H9 (cell line): Measurements from ENCODE around the gene DDIT4. TPM values are rescaled to one million over a fixed set of nuclear protein-coding genes. Genes with fewer than 3 reads are reported as not detected.

Experiments used
- DNase-seq: peaks from one replicate; pipeline ENCODE4 v3.0.0-alpha.2; 2017
- H2AFZ ChIP-seq: one replicate; pipeline ENCODE4 v1.6.1; 2013; ENCODE audit warnings: mild to moderate bottlenecking, low read length, control low read depth, moderate library complexity
- H2AK5ac ChIP-seq: 2 replicates; pipeline ENCODE4 v1.6.1; 2013; ENCODE audit warnings: low read length, control low read depth, mixed read lengths; ENCODE audit not compliant: insufficient read length
- H2BK120ac ChIP-seq: one replicate; pipeline ENCODE4 v1.6.1; 2013; ENCODE audit warnings: low read depth, mild to moderate bottlenecking, low read length, control low read depth, inconsistent platforms; ENCODE audit not compliant: poor library complexity, severe bottlenecking
- H2BK12ac ChIP-seq: 2 replicates; pipeline ENCODE4 v1.6.1; 2013; ENCODE audit warnings: low read length, control low read depth, mixed read lengths, low read depth; ENCODE audit not compliant: insufficient read length
- H2BK15ac ChIP-seq: 2 replicates; pipeline ENCODE4 v1.6.1; 2013; ENCODE audit warnings: low read depth, low read length, control low read depth
- H2BK20ac ChIP-seq: one replicate; pipeline ENCODE4 v1.6.1; 2013; ENCODE audit warnings: low read depth, mild to moderate bottlenecking, low read length, control low read depth, inconsistent platforms; ENCODE audit not compliant: poor library complexity, severe bottlenecking
- H2BK5ac ChIP-seq: 2 replicates; pipeline ENCODE4 v1.6.1; 2013; ENCODE audit warnings: low read length, control low read depth, mixed read lengths; ENCODE audit not compliant: insufficient read length
- H3K14ac ChIP-seq: 2 replicates; pipeline ENCODE4 v1.6.1; 2013; ENCODE audit warnings: low read length, control low read depth; ENCODE audit not compliant: insufficient read depth
- H3K18ac ChIP-seq: 2 replicates; pipeline ENCODE4 v1.6.1; 2013; ENCODE audit warnings: low read depth, mild to moderate bottlenecking, mixed read lengths, low read length, control low read depth; ENCODE audit not compliant: insufficient read length
- H3K23ac ChIP-seq: 2 replicates; pipeline ENCODE4 v1.6.1; 2013; ENCODE audit warnings: low read length, control low read depth, mixed read lengths, low read depth; ENCODE audit not compliant: insufficient read length
- H3K23me2 ChIP-seq: 2 replicates; pipeline ENCODE4 v1.6.1; 2013; ENCODE audit warnings: low read depth, mild to moderate bottlenecking, mixed read lengths, low read length, control low read depth; ENCODE audit not compliant: insufficient read length, poor library complexity, severe bottlenecking
- H3K27ac ChIP-seq: 2 replicates; pipeline ENCODE4 v1.5.1; 2013; ENCODE audit warnings: low read length, control low read depth, mixed read lengths, low read depth; ENCODE audit not compliant: insufficient read length
- H3K27me3 ChIP-seq: 2 replicates; pipeline ENCODE4 v1.6.1; 2013; ENCODE audit warnings: low read length, control low read depth, inconsistent platforms; ENCODE audit not compliant: insufficient read depth
- H3K4ac ChIP-seq: 2 replicates; pipeline ENCODE4 v1.6.1; 2013; ENCODE audit warnings: low read depth, mild to moderate bottlenecking, control low read depth, inconsistent platforms, low read length, moderate library complexity
- H3K4me1 ChIP-seq: 2 replicates; pipeline ENCODE4 v1.6.1; 2013; ENCODE audit warnings: low read length, control low read depth, inconsistent platforms; ENCODE audit not compliant: insufficient read depth
- H3K4me2 ChIP-seq: 2 replicates; pipeline ENCODE4 v1.6.1; 2013; ENCODE audit warnings: low read length, control low read depth, mixed read lengths; ENCODE audit not compliant: insufficient read length, insufficient read depth
- H3K56ac ChIP-seq: 2 replicates; pipeline ENCODE4 v1.6.1; 2013; ENCODE audit warnings: low read depth, mild to moderate bottlenecking, mixed read lengths, low read length, control low read depth; ENCODE audit not compliant: insufficient read length
- H3K79me1 ChIP-seq: 2 replicates; pipeline ENCODE4 v1.6.1; 2013; ENCODE audit warnings: low read depth, mild to moderate bottlenecking, moderate library complexity, low read length, control low read depth, inconsistent platforms; ENCODE audit not compliant: insufficient read depth, poor library complexity, severe bottlenecking
- H3K79me2 ChIP-seq: 2 replicates; pipeline ENCODE4 v1.6.1; 2013; ENCODE audit warnings: low read length, control low read depth, inconsistent platforms; ENCODE audit not compliant: insufficient read depth
- H3K9ac ChIP-seq: 2 replicates; pipeline ENCODE4 v1.6.1; 2013; ENCODE audit warnings: low read length, control low read depth, mixed read lengths; ENCODE audit not compliant: insufficient read length; ENCODE audit errors: extremely low read depth
- H3K9me3 ChIP-seq: one replicate; pipeline ENCODE4 v1.6.1; 2013; ENCODE audit warnings: low read depth, low read length, inconsistent platforms; ENCODE audit not compliant: control insufficient read depth
- H3T11ph ChIP-seq: one replicate; pipeline ENCODE4 v1.6.1; 2013; ENCODE audit warnings: mild to moderate bottlenecking, low read length, control low read depth, inconsistent platforms
- H4K20me1 ChIP-seq: one replicate; pipeline ENCODE4 v1.6.1; 2013; ENCODE audit not compliant: control insufficient read depth, insufficient read length, insufficient read depth
- H4K5ac ChIP-seq: 2 replicates; pipeline ENCODE4 v1.6.1; 2013; ENCODE audit warnings: low read depth, mild to moderate bottlenecking, mixed read lengths, low read length, control low read depth; ENCODE audit not compliant: insufficient read length
- H4K8ac ChIP-seq: replicated peaks from 2 replicates; pipeline ENCODE4 v1.6.1; 2013; ENCODE audit warnings: low read length, control low read depth, mixed read lengths, low read depth; ENCODE audit not compliant: insufficient read length
- H4K91ac ChIP-seq: 2 replicates; pipeline ENCODE4 v1.6.1; 2013; ENCODE audit warnings: low read depth, mild to moderate bottlenecking, moderate library complexity, mixed read lengths, low read length, control low read depth; ENCODE audit not compliant: insufficient read length
- H3K27ac Mint-ChIP-seq, 3 experiments: 2 replicates in 2 of 3; 3 replicates in 1 of 3; pipeline ENCODE4 v1.8.0; 2020 to 2021; ENCODE audit warnings: mixed read lengths in 3 of 3, mild to moderate bottlenecking in 1 of 3, moderate library complexity in 1 of 3
- H3K27me3 Mint-ChIP-seq: 2 replicates; pipeline ENCODE4 v1.8.0; 2021; ENCODE audit warnings: low read depth, mild to moderate bottlenecking, moderate library complexity, mixed read lengths
- H3K36me3 Mint-ChIP-seq, 3 experiments: 2 replicates in 2 of 3; 3 replicates in 1 of 3; pipeline ENCODE4 v1.8.0; 2020 to 2021; ENCODE audit warnings: low read depth in 3 of 3, mixed read lengths in 3 of 3; ENCODE audit not compliant: insufficient read depth in 1 of 3
- H3K4me1 Mint-ChIP-seq, 2 experiments: 2 replicates each; pipeline ENCODE4 v1.8.0; 2020; ENCODE audit warnings: mixed read lengths in 2 of 2
- H3K4me3 Mint-ChIP-seq, 2 experiments: 2 replicates in 1 of 2; 3 replicates in 1 of 2; pipeline ENCODE4 v1.8.0; 2020 to 2021; ENCODE audit warnings: mild to moderate bottlenecking in 2 of 2, mixed read lengths in 2 of 2, moderate library complexity in 1 of 2
- H3K9me3 Mint-ChIP-seq, 2 experiments: 2 replicates in 1 of 2; 3 replicates in 1 of 2; pipeline ENCODE4 v1.8.0; 2020; ENCODE audit warnings: mild to moderate bottlenecking in 2 of 2, mixed read lengths in 2 of 2, moderate library complexity in 1 of 2
- WGBS: extraction: QIAGEN DNeasy Blood & Tissue Kit; methylation state at CpG from one replicate; pipeline ENCODE4 v1.1.7; 2013; ENCODE audit warnings: missing lambda C conversion rate, low lambda C conversion rate, mixed read lengths; ENCODE audit not compliant: insufficient read length; ENCODE audit errors: extremely low coverage; 5-methylcytosine and 5-hydroxymethylcytosine counted together
- total RNA-seq: library from RNA; stranded (reverse); gene quantifications from 2 replicates; pipeline ENCODE4 v1.2.1, GENCODE V29; 2021
- TF ChIP-seq, protein P1 (sequence below): fragments of 200-600 bp; sonication (generic); conservative IDR thresholded peaks from 3 replicates; pipeline ENCODE4 v1.8.0; 2021; ENCODE audit warnings: antibody characterized with exemption, mild to moderate bottlenecking

DDIT4 gene
- total RNA-seq, 1 experiment from 2014 or later: 84.0 TPM

DNA sequence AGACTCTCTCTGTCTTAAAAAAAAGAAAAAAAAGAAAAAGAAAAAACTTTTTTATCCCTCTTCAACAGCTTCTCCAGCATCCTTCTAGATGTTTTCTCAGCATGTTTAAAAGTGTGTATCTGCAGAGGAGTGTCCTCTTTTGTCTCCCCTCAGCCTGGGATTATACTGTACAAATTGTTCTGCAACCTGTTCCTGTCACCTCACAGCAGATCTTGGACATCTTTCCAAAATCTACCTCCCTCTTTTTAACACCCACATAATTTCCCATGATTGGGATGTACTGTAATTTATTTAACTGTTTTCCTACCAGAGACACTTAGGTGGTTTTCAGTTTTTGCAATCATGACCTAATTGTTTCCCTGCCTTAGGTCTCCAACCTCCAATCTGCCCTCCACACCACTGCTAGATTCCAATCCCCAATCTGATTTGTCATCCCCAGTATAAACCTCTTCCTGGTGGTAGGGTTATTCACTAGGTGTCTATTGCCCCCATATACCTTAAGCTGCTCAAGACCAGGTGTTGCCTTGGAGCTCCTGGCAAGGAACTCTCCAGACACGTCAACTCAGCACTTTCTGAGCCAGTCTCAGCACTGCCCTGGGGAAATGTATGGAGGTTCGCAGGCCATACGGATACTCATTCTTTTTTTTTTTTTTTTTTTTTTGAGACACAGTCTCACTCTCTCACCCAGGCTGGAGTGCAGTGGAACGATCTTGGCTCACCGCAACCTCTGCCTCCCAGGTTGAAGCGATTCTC is 17.6 kb upstream of the DDIT4 start:
- H3K14ac ChIP-seq: no peak overlapping the region
- H3K4me1 ChIP-seq: peaks cover 11% of the 10 kb centered on the region
- H3K4me1 Mint-ChIP-seq: peaks cover 39 to 50% of the 10 kb centered on the region in 2 experiments

More for the DNA sequence above, 17.6 kb upstream of the DDIT4 start:
- no peak overlapping the region for H4K5ac ChIP-seq
- no peak overlapping the region for H3K27ac ChIP-seq
- no peak overlapping the region for H3K23ac ChIP-seq
- Mint-ChIP-seq H3K4me3 (no peak overlapping the region; a peak in 1 of 5 replicates), H3K9me3 (no peaks in the 10 kb centered on the region; a peak in 1 of 5 replicates), H3K27ac (peak overlapping the region in 2 of 3 experiments; percentile 4 to 11; a peak in 2 of 7 replicates), H3K27me3 (no peaks in the 10 kb centered on the region), H3K36me3 (no peaks in the 10 kb centered on the region)
- H2BK20ac ChIP-seq: no peak overlapping the region
- no peaks in the 10 kb centered on the region for H3K9me3 ChIP-seq
- TF ChIP-seq, protein P1, sequence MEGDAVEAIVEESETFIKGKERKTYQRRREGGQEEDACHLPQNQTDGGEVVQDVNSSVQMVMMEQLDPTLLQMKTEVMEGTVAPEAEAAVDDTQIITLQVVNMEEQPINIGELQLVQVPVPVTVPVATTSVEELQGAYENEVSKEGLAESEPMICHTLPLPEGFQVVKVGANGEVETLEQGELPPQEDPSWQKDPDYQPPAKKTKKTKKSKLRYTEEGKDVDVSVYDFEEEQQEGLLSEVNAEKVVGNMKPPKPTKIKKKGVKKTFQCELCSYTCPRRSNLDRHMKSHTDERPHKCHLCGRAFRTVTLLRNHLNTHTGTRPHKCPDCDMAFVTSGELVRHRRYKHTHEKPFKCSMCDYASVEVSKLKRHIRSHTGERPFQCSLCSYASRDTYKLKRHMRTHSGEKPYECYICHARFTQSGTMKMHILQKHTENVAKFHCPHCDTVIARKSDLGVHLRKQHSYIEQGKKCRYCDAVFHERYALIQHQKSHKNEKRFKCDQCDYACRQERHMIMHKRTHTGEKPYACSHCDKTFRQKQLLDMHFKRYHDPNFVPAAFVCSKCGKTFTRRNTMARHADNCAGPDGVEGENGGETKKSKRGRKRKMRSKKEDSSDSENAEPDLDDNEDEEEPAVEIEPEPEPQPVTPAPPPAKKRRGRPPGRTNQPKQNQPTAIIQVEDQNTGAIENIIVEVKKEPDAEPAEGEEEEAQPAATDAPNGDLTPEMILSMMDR: no peak
- no peak overlapping the region for H2AK5ac ChIP-seq
- H2BK120ac ChIP-seq: no peak overlapping the region
- no peaks in the 10 kb centered on the region for H3K23me2 ChIP-seq
- H3K79me2 ChIP-seq: no peaks in the 10 kb centered on the region
- no peak overlapping the region for H4K91ac ChIP-seq
- WGBS: no CpG with 5 or more reads among the region's 6 CpGs
- no peak overlapping the region for H4K8ac ChIP-seq
- H3K18ac ChIP-seq: no peak overlapping the region
- no peak overlapping the region for H2BK12ac ChIP-seq
- no peak overlapping the region for H3T11ph ChIP-seq
- H3K27me3 ChIP-seq: no peaks in the 10 kb centered on the region
- no peak overlapping the region for H3K4me2 ChIP-seq
- no peak overlapping the region for H3K56ac ChIP-seq
- H3K4ac ChIP-seq: no peak overlapping the region
- H2BK5ac ChIP-seq: no peak overlapping the region
- no peaks in the 10 kb centered on the region for H3K79me1 ChIP-seq
- DNase-seq: no peak
- no peak overlapping the region for H2AFZ ChIP-seq
- no peak overlapping the region for H2BK15ac ChIP-seq
- H3K9ac ChIP-seq: no peak overlapping the region
- H4K20me1 ChIP-seq: no peaks in the 10 kb centered on the region
